H1 (cell line): ENCODE results near the gene EIF4E2. TPM values are rescaled to one million over a fixed set of nuclear protein-coding genes. Genes with fewer than 3 reads are reported as not detected.

Experiments used
- CTCF ChIA-PET: fragments of 300-600 bp; sonication (Branson Sonifier 250); formaldehyde crosslinking; loops from one replicate; lab custom pipeline; 2021; ENCODE audit not compliant: partially characterized antibody; lab: Charles Lee
- POLR2A ChIA-PET: fragments of 300-600 bp; sonication (Branson Sonifier 250); formaldehyde crosslinking; loops from one replicate; lab custom pipeline; 2021; ENCODE audit warnings: inconsistent platforms; ENCODE audit not compliant: partially characterized antibody; lab: Charles Lee
- DNase-seq, 2 experiments: peaks; one replicate each; pipeline versions ENCODE4 v3.0.0 to v3.0.0-alpha.2; 2010 to 2022; ENCODE audit warnings: low spot score in 2 of 2, low read depth in 1 of 2, mixed read lengths in 1 of 2
- FAIRE-seq: peaks from 2 replicates; lab custom pipeline; 2011; peaks lifted over from hg19 to GRCh38; lab: Jason Lieb, UNC
- H2AFZ ChIP-seq: 2 replicates; pipeline ENCODE4 v1.8.1; 2012; ENCODE audit warnings: low read length, inconsistent platforms
- H2AK5ac ChIP-seq: 2 replicates; pipeline ENCODE4 v1.6.1; 2013; ENCODE audit warnings: low read depth, low read length
- H2BK120ac ChIP-seq: replicated peaks from 2 replicates; pipeline ENCODE3; 2013; ENCODE audit warnings: low read depth, low read length, inconsistent platforms
- H2BK12ac ChIP-seq: 2 replicates; pipeline ENCODE4 v1.6.1; 2013; ENCODE audit warnings: low read depth, low read length
- H2BK15ac ChIP-seq: 2 replicates; pipeline ENCODE4 v1.6.1; 2013; ENCODE audit warnings: low read length
- H2BK20ac ChIP-seq: 2 replicates; pipeline ENCODE4 v1.6.1; 2013; ENCODE audit warnings: low read length
- H2BK5ac ChIP-seq: 2 replicates; pipeline ENCODE4 v1.6.1; 2013; ENCODE audit warnings: low read depth, low read length
- H3K14ac ChIP-seq: 2 replicates; pipeline ENCODE4 v1.6.1; 2013; ENCODE audit warnings: inconsistent platforms; ENCODE audit not compliant: insufficient read length
- H3K18ac ChIP-seq: 2 replicates; pipeline ENCODE4 v1.6.1; 2013; ENCODE audit warnings: low read length; ENCODE audit errors: extremely low read depth
- H3K23ac ChIP-seq: 2 replicates; pipeline ENCODE4 v1.6.1; 2013; ENCODE audit warnings: inconsistent platforms; ENCODE audit not compliant: insufficient read length
- H3K23me2 ChIP-seq: 2 replicates; pipeline ENCODE4 v1.6.1; 2013; ENCODE audit warnings: low read depth, low read length
- H3K27ac ChIP-seq: 2 replicates; pipeline ENCODE4 v1.6.1; 2011; ENCODE audit warnings: low read depth, low read length, inconsistent platforms
- H3K27me3 ChIP-seq, 4 experiments: replicated peaks in 1 of 4; 1 replicate in 1 of 4; 2 replicates in 3 of 4; pipeline versions ENCODE4 v1.6.1 to v1.8.1; 2011 to 2013; ENCODE audit warnings: low read length in 3 of 4, mild to moderate bottlenecking in 3 of 4, inconsistent platforms in 2 of 4, mixed read lengths in 2 of 4, moderate library complexity in 1 of 4; ENCODE audit not compliant: control insufficient read depth in 3 of 4, insufficient read depth in 3 of 4; ENCODE audit errors: extremely low read depth in 1 of 4
- H3K36me3 ChIP-seq, 4 experiments: 2 replicates each; pipeline versions ENCODE4 v1.6.1 to v1.8.1; 2011 to 2013; ENCODE audit warnings: mild to moderate bottlenecking in 4 of 4, low read length in 3 of 4, moderate library complexity in 2 of 4, control low read depth in 1 of 4, inconsistent platforms in 1 of 4; ENCODE audit not compliant: insufficient read depth in 4 of 4, control insufficient read depth in 2 of 4
- H3K4ac ChIP-seq: replicated peaks from 2 replicates; pipeline ENCODE3; 2013; ENCODE audit warnings: low read length, low read depth, mixed read lengths, inconsistent platforms; ENCODE audit not compliant: insufficient read length
- H3K4me1 ChIP-seq, 4 experiments: replicated peaks in 1 of 4; 1 replicate in 1 of 4; 2 replicates in 3 of 4; pipeline versions ENCODE4 v1.6.1 to v1.8.1; 2011 to 2013; ENCODE audit warnings: low read length in 3 of 4, inconsistent platforms in 2 of 4, mixed read lengths in 1 of 4; ENCODE audit not compliant: insufficient read depth in 4 of 4, control insufficient read depth in 3 of 4
- H3K4me2 ChIP-seq, 2 experiments: 2 replicates each; pipeline versions ENCODE4 v1.6.1 to v1.8.1; 2011 to 2013; ENCODE audit warnings: low read depth in 2 of 2, low read length in 2 of 2, control low read depth in 1 of 2, inconsistent platforms in 1 of 2, mild to moderate bottlenecking in 1 of 2; ENCODE audit not compliant: insufficient read depth in 1 of 2
- H3K4me3 ChIP-seq, 4 experiments: fragments of 200-600, 300-600 bp in 1 of 4; sonication (generic), shearing (Covaris generic), sonication (Bioruptor Twin) in 1 of 4; 2 replicates each; pipeline versions ENCODE4 v1.5.1 to v1.8.1; 2011 to 2016; ENCODE audit warnings: low read length in 4 of 4, low read depth in 3 of 4, control low read depth in 2 of 4, inconsistent platforms in 2 of 4, mild to moderate bottlenecking in 2 of 4, mixed read lengths in 1 of 4, moderate library complexity in 1 of 4; ENCODE audit not compliant: insufficient read depth in 2 of 4; ENCODE audit errors: extremely low read depth in 1 of 4
- H3K56ac ChIP-seq: replicated peaks from 2 replicates; pipeline ENCODE3; 2013; ENCODE audit warnings: low read depth, mild to moderate bottlenecking, mixed read lengths, low read length, inconsistent platforms; ENCODE audit not compliant: insufficient read length
- H3K79me1 ChIP-seq: 2 replicates; pipeline ENCODE4 v1.6.1; 2013; ENCODE audit warnings: low read depth, low read length, control low read depth
- H3K79me2 ChIP-seq, 2 experiments: 2 replicates each; pipeline versions ENCODE4 v1.6.1 to v1.8.1; 2012 to 2013; ENCODE audit warnings: low read length in 2 of 2, mild to moderate bottlenecking in 2 of 2, inconsistent platforms in 1 of 2; ENCODE audit not compliant: insufficient read depth in 2 of 2, control insufficient read depth in 1 of 2
- H3K9ac ChIP-seq, 4 experiments: replicated peaks in 1 of 4; 1 replicate in 1 of 4; 2 replicates in 3 of 4; pipeline versions ENCODE4 v1.6.1 to v1.8.1; 2011 to 2013; ENCODE audit warnings: low read depth in 3 of 4, low read length in 3 of 4, control low read depth in 2 of 4, mild to moderate bottlenecking in 2 of 4, moderate library complexity in 2 of 4, inconsistent platforms in 1 of 4; ENCODE audit errors: extremely low read depth in 1 of 4
- H3K9me3 ChIP-seq, 2 experiments: 2 replicates each; pipeline versions ENCODE4 v1.6.1 to v1.8.1; 2012 to 2013; ENCODE audit warnings: mild to moderate bottlenecking in 2 of 2, moderate library complexity in 2 of 2, control low read depth in 1 of 2, inconsistent platforms in 1 of 2, low read depth in 1 of 2, low read length in 1 of 2, mixed read lengths in 1 of 2; ENCODE audit not compliant: insufficient read depth in 2 of 2
- H4K20me1 ChIP-seq, 2 experiments: replicated peaks in 1 of 2; 2 replicates each; pipeline versions ENCODE3 to v1.8.1; 2011 to 2013; ENCODE audit warnings: inconsistent platforms in 2 of 2, low read length in 2 of 2, mild to moderate bottlenecking in 1 of 2; ENCODE audit not compliant: insufficient read depth in 2 of 2, control insufficient read depth in 1 of 2
- H4K5ac ChIP-seq: 2 replicates; pipeline ENCODE4 v1.6.1; 2013; ENCODE audit warnings: low read length, low read depth, mixed read lengths, inconsistent platforms; ENCODE audit not compliant: insufficient read length
- H4K8ac ChIP-seq: 2 replicates; pipeline ENCODE4 v1.8.0; 2013; ENCODE audit warnings: mild to moderate bottlenecking, moderate library complexity, low read length, inconsistent platforms; ENCODE audit not compliant: insufficient read depth; ENCODE audit errors: extremely low read depth
- H4K91ac ChIP-seq: replicated peaks from 2 replicates; pipeline ENCODE3; 2013; ENCODE audit warnings: low read length, mixed read lengths, inconsistent platforms; ENCODE audit not compliant: insufficient read length
- CREB1 ChIP-seq: IDR thresholded peaks from 2 replicates; pipeline ENCODE4 v1.6.1; 2012; ENCODE audit warnings: inconsistent platforms
- SIRT6 ChIP-seq: IDR thresholded peaks from one replicate; pipeline ENCODE4 v1.7.1; 2012; ENCODE audit warnings: low read length, inconsistent platforms
- SUZ12 ChIP-seq: fragments of 200-600 bp; sonication (generic); IDR thresholded peaks from 2 replicates; pipeline ENCODE4 v1.6.1; 2012; ENCODE audit warnings: mild to moderate bottlenecking, inconsistent platforms, low read length, moderate library complexity, mixed read lengths
- USF2 ChIP-seq: IDR thresholded peaks from 2 replicates; pipeline ENCODE4 v1.6.1; 2011; ENCODE audit warnings: low read length, improper control_type of control experiment
- WGBS, 2 experiments: shearing (Covaris generic) in 1 of 2; methylation state at CpG; one replicate each; pipeline versions ENCODE4 v1.1.6 to v1.1.7; 2013 to 2015; ENCODE audit warnings: low lambda C conversion rate in 2 of 2, mixed read lengths in 2 of 2, inconsistent platforms in 1 of 2, low coverage in 1 of 2, missing lambda C conversion rate in 1 of 2; ENCODE audit not compliant: insufficient replicate concordance in 2 of 2, insufficient coverage in 1 of 2, insufficient read length in 1 of 2; ENCODE audit errors: extremely low coverage in 1 of 2, missing lambda C conversion rate in 1 of 2; 5-methylcytosine and 5-hydroxymethylcytosine counted together
- polyA plus RNA-seq, 7 experiments: library from polyadenylated mRNA; depleted of rRNA in 3 of 7; stranded (reverse) in 5 of 7; unstranded in 2 of 7; fragments of >200 nt in 5 of 7; fragments of 200-250 nt in 2 of 7; gene quantifications; 1 replicate in 5 of 7; 2 replicates in 1 of 7; 4 replicates in 1 of 7; pipeline versions ENCODE4 v1.2.1 to v1.2.3, GENCODE V29; 2011 to 2013; ENCODE audit warnings: missing spikeins in 2 of 7, mixed read lengths in 2 of 7
- total RNA-seq: library from RNA; stranded (reverse); fragmentation: NEBNext Ultra II Directional; extraction: Animal tissue kit (Norgen Biotek cat#: 25700); gene quantifications from 2 replicates; pipeline ENCODE4 v1.2.1, GENCODE V29; 2021

Gene EIF4E2
- total and polyA plus RNA-seq, 2 of the 8 experiments (the other 6 are each of a cell fraction or from before 2014, with no cell fraction given) = 39.4 to 114 TPM

- POLR2A ChIA-PET = interaction anchor here (1.3 to 2.8 kb wide), 2 partner anchors 15 to 16 kb away, joined by 6 to 10 read pairs; no protein-coding TSS in a partner anchor
- Histone ChIP-seq H3K4me3 (no peak overlapping the region), H3K9me3 (no peaks in the 10 kb centered on the region), H2BK20ac (no peak overlapping the region), H3K56ac (no peak overlapping the region), H3K9ac (no peak overlapping the region), H3K14ac (no peak overlapping the region), H4K91ac (no peak overlapping the region), H2BK12ac (no peak overlapping the region), H4K5ac (no peak overlapping the region), H2BK120ac (no peak overlapping the region), H3K4me2 (no peak overlapping the region), H3K23me2 (no peaks in the 10 kb centered on the region), H4K8ac (no peak overlapping the region), H3K23ac (no peak overlapping the region), H3K27ac (no peak overlapping the region), H3K36me3 (peaks cover 11 to 72% (median 49%) of the 10 kb centered on the region in 4 experiments), H2BK5ac (no peak overlapping the region), H3K79me2 (no peaks in the 10 kb centered on the region), H4K20me1 (peaks cover 0 to 8% of the 10 kb centered on the region in 2 experiments), H2AFZ (no peak overlapping the region), H2BK15ac (no peak overlapping the region), H3K4ac (no peak overlapping the region), H3K79me1 (peaks cover 2% of the 10 kb centered on the region; the same call in 1 of the 2 replicates), H3K27me3 (no peaks in the 10 kb centered on the region), H3K4me1 (no peaks in the 10 kb centered on the region), H3K18ac (no peak overlapping the region), H2AK5ac (no peak overlapping the region)
- CTCF ChIA-PET = interaction anchor here (0.6 to 1.8 kb wide), 2 partner anchors 31 to 232 kb away, joined by 3 to 6 read pairs; no protein-coding TSS in a partner anchor
- DNase-seq = no peak
- WGBS, 2 experiments = 94% methylated on average over 5 of the region's 5 CpGs; no CpG with 5 or more reads in 1 of the 2 experiments
- no peak for FAIRE-seq
- no peak for TF ChIP-seq USF2
- no peak for TF ChIP-seq SIRT6
- TF ChIP-seq SUZ12 = no peak
- no peak for TF ChIP-seq CREB1
These were observed 17.7 kb downstream of the EIF4E2 start for GRCh38 chr2:232568161-232568560.
